ENCODE measurements around the gene SH3RF3.

The SH3RF3 gene

DNA sequence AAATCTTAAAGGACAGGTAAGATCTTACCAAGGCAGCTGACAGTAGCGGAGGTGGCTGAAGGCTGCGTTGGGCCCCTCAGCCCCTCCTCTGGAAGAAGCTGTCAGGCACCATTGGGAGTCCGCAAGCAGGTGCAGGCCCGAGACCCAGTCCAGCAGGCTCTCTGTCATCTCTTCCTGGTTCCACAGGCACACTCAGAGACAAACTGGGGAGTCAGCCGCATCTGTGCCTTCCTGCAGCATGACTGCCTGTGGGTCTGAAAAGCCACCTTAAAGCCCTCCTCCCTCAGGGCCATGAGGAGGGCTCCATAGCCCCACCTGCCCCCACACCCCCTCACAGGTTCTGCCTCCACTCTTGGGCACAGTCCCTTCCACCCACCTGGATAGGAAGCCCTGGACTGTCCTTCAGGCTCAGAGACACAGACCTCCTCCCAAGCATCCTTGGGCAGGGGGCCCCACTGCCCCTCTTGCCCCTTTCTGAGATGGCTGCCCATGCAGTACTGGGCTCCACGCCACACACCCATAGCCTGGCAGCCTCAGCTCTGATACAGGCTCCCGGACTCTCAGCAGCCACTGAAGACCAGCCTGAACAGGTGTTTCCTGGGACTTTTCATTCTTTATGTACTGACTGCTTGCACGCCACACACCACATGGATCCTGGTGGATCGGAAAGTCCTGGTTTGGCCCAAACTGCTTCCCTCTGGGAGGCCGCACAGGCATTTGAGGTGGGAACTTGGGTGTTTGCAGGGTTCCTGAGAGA, 245.0 kb downstream of the SH3RF3 start:
- H3K4me3 ChIP-seq (ENCODE audit: low read depth, low read length) = no peak overlapping the region
- DNase-seq (ENCODE audit: low read depth) = no peak
- TF ChIP-seq CTCF (IDR thresholded peaks at IDR 0.05; ENCODE audit: control insufficient read depth, extremely low read depth, insufficient read depth) = no peak

- H3K4me3 ChIP-seq (ENCODE audit: low read depth, low read length) = no peak overlapping the region
- no peak for DNase-seq (ENCODE audit: low read depth)
- no peak for TF ChIP-seq CTCF (IDR thresholded peaks at IDR 0.05; ENCODE audit: control insufficient read depth, extremely low read depth, insufficient read depth)
Measured at GRCh38 chr2:109374548-109375130, 245.6 kb downstream of the SH3RF3 start.

- no peak for TF ChIP-seq CTCF (IDR thresholded peaks at IDR 0.05; ENCODE audit: control insufficient read depth, extremely low read depth, insufficient read depth)
- H3K4me3 ChIP-seq (ENCODE audit: low read depth, low read length) = no peak overlapping the region
- DNase-seq (ENCODE audit: low read depth) = no peak
Measured at GRCh38 chr2:109375131-109375561, 246.1 kb downstream of the SH3RF3 start.

GRCh38 chr2:109375656-109376055, 246.7 kb downstream of the SH3RF3 start:
- DNase-seq (ENCODE audit: low read depth) = no peak
- TF ChIP-seq CTCF (IDR thresholded peaks at IDR 0.05; ENCODE audit: control insufficient read depth, extremely low read depth, insufficient read depth) = no peak
- no peak overlapping the region for H3K4me3 ChIP-seq (ENCODE audit: low read depth, low read length)

DNA sequence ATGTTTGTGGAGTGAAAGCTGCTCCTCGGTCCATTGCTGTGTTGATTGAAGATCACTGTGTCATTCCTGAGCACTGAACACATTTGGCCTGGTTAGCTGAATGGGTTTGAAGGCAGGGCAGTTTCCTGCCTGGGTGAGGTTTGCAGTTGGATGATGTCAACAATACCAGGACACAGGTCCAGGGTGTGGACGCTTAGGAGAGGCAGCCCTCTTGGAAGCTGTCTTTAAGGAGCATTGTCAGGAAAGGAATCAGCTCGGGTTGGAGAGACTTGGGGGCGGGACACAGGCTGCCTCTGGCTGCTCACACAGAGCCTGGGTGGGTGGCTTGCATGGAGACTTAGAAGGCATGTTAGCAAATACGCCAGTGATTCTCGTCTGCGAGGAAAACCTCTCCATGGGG, 247.1 kb downstream of the SH3RF3 start:
- DNase-seq (ENCODE audit: low read depth) = no peak
- no peak for TF ChIP-seq CTCF (IDR thresholded peaks at IDR 0.05; ENCODE audit: control insufficient read depth, extremely low read depth, insufficient read depth)
- no peak overlapping the region for H3K4me3 ChIP-seq (ENCODE audit: low read depth, low read length)

GRCh38 chr2:109376796-109377495, 247.9 kb downstream of the SH3RF3 start:
- TF ChIP-seq CTCF (IDR thresholded peaks at IDR 0.05; ENCODE audit: control insufficient read depth, extremely low read depth, insufficient read depth) = no peak
- no peak for DNase-seq (ENCODE audit: low read depth)
- H3K4me3 ChIP-seq (ENCODE audit: low read depth, low read length) = no peak overlapping the region
